HepG2 (cell line): ENCODE results near the gene GCNT2. TPM values are rescaled to one million over a fixed set of nuclear protein-coding genes. Genes with fewer than 3 reads are reported as not detected.

Experiments used
- CCDC6 ChIP-seq: sonication (generic); formaldehyde crosslinking; IDR thresholded peaks from 2 replicates; pipeline ENCODE4 v1.8.1; 2022; ENCODE audit warnings: mild to moderate bottlenecking, missing genetic modification reagents, moderate library complexity
- CENPX ChIP-seq: sonication (generic); formaldehyde crosslinking; IDR thresholded peaks from 2 replicates; pipeline ENCODE4 v1.9.0; 2021; ENCODE audit warnings: mild to moderate bottlenecking, missing genetic modification reagents, moderate library complexity
- CTCF ChIP-seq: sonication (generic); formaldehyde crosslinking; IDR thresholded peaks from 2 replicates; pipeline ENCODE4 v1.5.0; 2020; ENCODE audit warnings: mild to moderate bottlenecking, missing genetic modification reagents, moderate library complexity
- DBP ChIP-seq: sonication (generic); formaldehyde crosslinking; IDR thresholded peaks from 2 replicates; pipeline ENCODE4 v1.4.0; 2020; ENCODE audit warnings: missing genetic modification reagents; ENCODE audit errors: not compliant biosample characterization
- GATAD1 ChIP-seq: IDR thresholded peaks from 2 replicates; pipeline ENCODE4 v1.6.1; 2016; ENCODE audit warnings: missing genetic modification reagents, missing compliant biosample characterization
- MIER3 ChIP-seq: IDR thresholded peaks from 2 replicates; pipeline ENCODE4 v1.6.1; 2016; ENCODE audit warnings: missing compliant biosample characterization, borderline replicate concordance
- PRDM4 ChIP-seq: sonication (generic); formaldehyde crosslinking; IDR thresholded peaks from 2 replicates; pipeline ENCODE4 v1.9.0; 2021; ENCODE audit warnings: missing genetic modification reagents, borderline replicate concordance
- TBX2 ChIP-seq: sonication (generic); formaldehyde crosslinking; IDR thresholded peaks from 2 replicates; pipeline ENCODE4 v1.5.0; 2020; ENCODE audit warnings: missing genetic modification reagents, mild to moderate bottlenecking, borderline replicate concordance
- ZNF263 ChIP-seq: sonication (generic); formaldehyde crosslinking; IDR thresholded peaks from 2 replicates; pipeline ENCODE4 v1.4.0; 2020; ENCODE audit warnings: missing genetic modification reagents
- ZNF496 ChIP-seq: sonication (generic); formaldehyde crosslinking; IDR thresholded peaks from 2 replicates; pipeline ENCODE4 v1.8.1; 2023; ENCODE audit warnings: mild to moderate bottlenecking, moderate library complexity, missing genetic modification reagents; ENCODE audit not compliant: insufficient replicate concordance
- ZNF878 ChIP-seq: sonication (generic); formaldehyde crosslinking; IDR thresholded peaks from 2 replicates; pipeline ENCODE4 v1.8.1; 2023; ENCODE audit warnings: mild to moderate bottlenecking, missing genetic modification reagents, moderate library complexity
- ZSCAN31 ChIP-seq: sonication (generic); formaldehyde crosslinking; IDR thresholded peaks from 2 replicates; pipeline ENCODE4 v1.5.0; 2020; ENCODE audit warnings: low read depth, mild to moderate bottlenecking, missing genetic modification reagents
- polyA plus RNA-seq, 8 experiments: library from polyadenylated mRNA; depleted of rRNA in 3 of 8; stranded (reverse) in 7 of 8; unstranded in 1 of 8; fragments of >200 nt; fragmentation: Illumina TruSeq in 4 of 8; extraction: Trizol in 4 of 8; gene quantifications; 2 replicates each; pipeline versions ENCODE4 v1.2.1 to v1.2.3, GENCODE V29; 2011 to 2016; ENCODE audit warnings: low read depth in 4 of 8, missing spikeins in 1 of 8, mixed read lengths in 1 of 8; ENCODE audit not compliant: insufficient read depth in 1 of 8
- total RNA-seq, 5 experiments: library from RNA; depleted of rRNA; stranded (reverse); fragments of >200 nt; fragmentation: Illumina TruSeq; extraction: Trizol; gene quantifications; 2 replicates each; pipeline ENCODE4 v1.2.3, GENCODE V29; 2016; ENCODE audit warnings: low read depth in 1 of 5
- TF ChIP-seq, protein P1 (sequence below): sonication (generic); formaldehyde crosslinking; conservative IDR thresholded peaks from 2 replicates; pipeline ENCODE4 v1.4.0; 2020; ENCODE audit warnings: mild to moderate bottlenecking, missing genetic modification reagents, moderate library complexity
- TF ChIP-seq, protein P2 (sequence below): sonication (generic); formaldehyde crosslinking; conservative IDR thresholded peaks from 2 replicates; pipeline ENCODE4 v1.4.0; 2020; ENCODE audit warnings: missing genetic modification reagents
- TF ChIP-seq, protein P3 (sequence below): sonication (generic); formaldehyde crosslinking; IDR thresholded peaks from 2 replicates; pipeline ENCODE4 v1.4.0; 2020; ENCODE audit warnings: mild to moderate bottlenecking, missing genetic modification reagents

The GCNT2 gene
- total and polyA plus RNA-seq, 2 of the 13 experiments (the other 11 are each of a cell fraction or from before 2014, with no cell fraction given) = 11.8 to 31.9 TPM

DNA sequence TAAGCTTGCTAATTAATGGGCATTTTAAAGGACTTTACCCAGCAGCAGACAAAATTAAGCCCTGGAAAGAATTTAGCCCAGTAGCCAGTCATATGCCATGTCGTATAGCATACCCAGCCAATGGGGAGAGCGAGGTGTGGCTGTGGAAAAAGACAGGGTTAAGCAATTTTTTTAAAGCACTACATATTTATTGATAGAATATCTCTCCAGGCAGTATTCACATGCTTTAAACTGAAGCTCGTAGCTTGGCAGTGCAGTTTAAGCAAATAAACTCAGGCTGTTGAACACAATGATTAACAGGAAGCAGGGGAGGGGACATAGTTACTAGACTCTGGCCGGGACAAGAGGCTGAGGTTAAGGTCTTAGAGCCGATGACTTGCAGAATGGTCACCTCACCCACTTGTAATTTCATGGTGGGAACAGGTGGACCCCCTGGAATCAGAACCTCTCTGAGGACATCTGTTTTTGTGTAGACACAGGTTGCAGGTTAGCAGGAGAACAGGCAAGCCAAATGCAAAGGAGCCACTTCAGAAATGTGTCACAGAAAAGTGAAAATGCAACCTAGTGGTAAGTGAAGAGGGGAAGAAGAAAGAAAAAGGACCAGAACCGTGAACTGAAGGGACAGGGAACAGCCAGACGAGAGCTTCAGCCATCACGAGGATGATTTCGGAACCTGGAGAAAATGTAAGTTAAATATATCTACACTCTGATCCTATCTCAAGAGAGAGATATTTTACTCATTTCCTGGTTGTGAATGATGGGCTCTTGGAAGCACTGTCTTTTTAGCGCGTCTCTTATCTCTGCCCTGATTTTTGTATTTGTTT lies 7.2 kb downstream of the GCNT2 start (continued):
- TF ChIP-seq PRDM4 = no peak; the same call in 1 of the 2 replicates
- TF ChIP-seq ZNF878 (CRISPR knock-in tag) = no peak
- no peak for TF ChIP-seq ZSCAN31
- TF ChIP-seq MIER3 (CRISPR knock-in tag) = 0 out of 2 replicates have a peak, but pooled peaks have one; percentile 30
- TF ChIP-seq CENPX = no peak
- TF ChIP-seq TBX2 = peak; percentile 71; the same call in 1 of the 2 replicates
- TF ChIP-seq, protein P1, sequence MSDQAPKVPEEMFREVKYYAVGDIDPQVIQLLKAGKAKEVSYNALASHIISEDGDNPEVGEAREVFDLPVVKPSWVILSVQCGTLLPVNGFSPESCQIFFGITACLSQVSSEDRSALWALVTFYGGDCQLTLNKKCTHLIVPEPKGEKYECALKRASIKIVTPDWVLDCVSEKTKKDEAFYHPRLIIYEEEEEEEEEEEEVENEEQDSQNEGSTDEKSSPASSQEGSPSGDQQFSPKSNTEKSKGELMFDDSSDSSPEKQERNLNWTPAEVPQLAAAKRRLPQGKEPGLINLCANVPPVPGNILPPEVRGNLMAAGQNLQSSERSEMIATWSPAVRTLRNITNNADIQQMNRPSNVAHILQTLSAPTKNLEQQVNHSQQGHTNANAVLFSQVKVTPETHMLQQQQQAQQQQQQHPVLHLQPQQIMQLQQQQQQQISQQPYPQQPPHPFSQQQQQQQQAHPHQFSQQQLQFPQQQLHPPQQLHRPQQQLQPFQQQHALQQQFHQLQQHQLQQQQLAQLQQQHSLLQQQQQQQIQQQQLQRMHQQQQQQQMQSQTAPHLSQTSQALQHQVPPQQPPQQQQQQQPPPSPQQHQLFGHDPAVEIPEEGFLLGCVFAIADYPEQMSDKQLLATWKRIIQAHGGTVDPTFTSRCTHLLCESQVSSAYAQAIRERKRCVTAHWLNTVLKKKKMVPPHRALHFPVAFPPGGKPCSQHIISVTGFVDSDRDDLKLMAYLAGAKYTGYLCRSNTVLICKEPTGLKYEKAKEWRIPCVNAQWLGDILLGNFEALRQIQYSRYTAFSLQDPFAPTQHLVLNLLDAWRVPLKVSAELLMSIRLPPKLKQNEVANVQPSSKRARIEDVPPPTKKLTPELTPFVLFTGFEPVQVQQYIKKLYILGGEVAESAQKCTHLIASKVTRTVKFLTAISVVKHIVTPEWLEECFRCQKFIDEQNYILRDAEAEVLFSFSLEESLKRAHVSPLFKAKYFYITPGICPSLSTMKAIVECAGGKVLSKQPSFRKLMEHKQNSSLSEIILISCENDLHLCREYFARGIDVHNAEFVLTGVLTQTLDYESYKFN (CRISPR knock-in tag) = peak; percentile 59
- 0 out of 2 replicates have a peak, but pooled peaks have one; percentile 33 for TF ChIP-seq CCDC6 (CRISPR knock-in tag)
- TF ChIP-seq ZNF263 (CRISPR knock-in tag) = no peak
- no peak for TF ChIP-seq DBP (CRISPR knock-in tag)
- TF ChIP-seq CTCF (CRISPR knock-in tag) = no peak
- TF ChIP-seq GATAD1 (CRISPR knock-in tag) = peak; percentile 57; the same call in 1 of the 2 replicates
- TF ChIP-seq, protein P2, sequence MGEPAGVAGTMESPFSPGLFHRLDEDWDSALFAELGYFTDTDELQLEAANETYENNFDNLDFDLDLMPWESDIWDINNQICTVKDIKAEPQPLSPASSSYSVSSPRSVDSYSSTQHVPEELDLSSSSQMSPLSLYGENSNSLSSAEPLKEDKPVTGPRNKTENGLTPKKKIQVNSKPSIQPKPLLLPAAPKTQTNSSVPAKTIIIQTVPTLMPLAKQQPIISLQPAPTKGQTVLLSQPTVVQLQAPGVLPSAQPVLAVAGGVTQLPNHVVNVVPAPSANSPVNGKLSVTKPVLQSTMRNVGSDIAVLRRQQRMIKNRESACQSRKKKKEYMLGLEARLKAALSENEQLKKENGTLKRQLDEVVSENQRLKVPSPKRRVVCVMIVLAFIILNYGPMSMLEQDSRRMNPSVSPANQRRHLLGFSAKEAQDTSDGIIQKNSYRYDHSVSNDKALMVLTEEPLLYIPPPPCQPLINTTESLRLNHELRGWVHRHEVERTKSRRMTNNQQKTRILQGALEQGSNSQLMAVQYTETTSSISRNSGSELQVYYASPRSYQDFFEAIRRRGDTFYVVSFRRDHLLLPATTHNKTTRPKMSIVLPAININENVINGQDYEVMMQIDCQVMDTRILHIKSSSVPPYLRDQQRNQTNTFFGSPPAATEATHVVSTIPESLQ = 0 out of 2 replicates have a peak, but pooled peaks have one; percentile 2
- TF ChIP-seq ZNF496 = no peak
- TF ChIP-seq, protein P3, sequence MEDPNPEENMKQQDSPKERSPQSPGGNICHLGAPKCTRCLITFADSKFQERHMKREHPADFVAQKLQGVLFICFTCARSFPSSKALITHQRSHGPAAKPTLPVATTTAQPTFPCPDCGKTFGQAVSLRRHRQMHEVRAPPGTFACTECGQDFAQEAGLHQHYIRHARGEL (CRISPR knock-in tag) = no peak
